Prostate gland (tissue), 2 donors: Measurements from ENCODE around the gene XIRP1.

Experiments used
- POLR2A ChIP-seq: fragments of 450-650 bp; IDR thresholded peaks from one replicate; pipeline ENCODE4 v1.6.1; 2016; ENCODE audit warnings: antibody characterized with exemption, mild to moderate bottlenecking
- POLR2AphosphoS5 ChIP-seq: sonication (generic); formaldehyde crosslinking; IDR thresholded peaks from one replicate; pipeline ENCODE4 v1.6.1; 2017; ENCODE audit warnings: antibody characterized with exemption
- TF ChIP-seq, protein P1 (sequence below), 4 experiments: fragments of 200-600 bp in 2 of 4; fragments of 450-650 bp in 2 of 4; sonication (generic) in 2 of 4; IDR thresholded peaks; 1 replicate in 3 of 4; 2 replicates in 1 of 4; pipeline ENCODE4 v1.5.1; 2016 to 2019; ENCODE audit warnings: antibody characterized with exemption in 4 of 4, mild to moderate bottlenecking in 2 of 4, moderate library complexity in 2 of 4

DNA sequence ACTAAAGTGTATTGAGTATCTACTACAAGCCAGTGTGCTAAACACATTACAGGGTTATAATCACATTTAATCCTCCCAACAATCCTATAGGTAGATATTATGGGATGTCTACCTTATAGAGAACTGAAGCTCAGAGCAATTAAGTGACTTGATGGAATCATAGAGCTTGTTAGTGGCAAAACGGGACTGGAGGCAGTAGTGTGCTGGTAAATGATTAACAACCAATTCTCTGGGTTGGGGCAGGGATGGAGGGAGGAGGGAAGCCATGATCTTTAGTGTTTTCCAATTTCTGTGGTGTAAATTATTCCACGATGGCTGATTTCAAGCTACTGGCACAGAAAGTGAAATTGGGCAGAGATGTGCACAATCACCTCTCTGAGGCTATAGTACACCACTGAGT, 20.5 kb downstream of the XIRP1 start:
- TF ChIP-seq, protein P1, sequence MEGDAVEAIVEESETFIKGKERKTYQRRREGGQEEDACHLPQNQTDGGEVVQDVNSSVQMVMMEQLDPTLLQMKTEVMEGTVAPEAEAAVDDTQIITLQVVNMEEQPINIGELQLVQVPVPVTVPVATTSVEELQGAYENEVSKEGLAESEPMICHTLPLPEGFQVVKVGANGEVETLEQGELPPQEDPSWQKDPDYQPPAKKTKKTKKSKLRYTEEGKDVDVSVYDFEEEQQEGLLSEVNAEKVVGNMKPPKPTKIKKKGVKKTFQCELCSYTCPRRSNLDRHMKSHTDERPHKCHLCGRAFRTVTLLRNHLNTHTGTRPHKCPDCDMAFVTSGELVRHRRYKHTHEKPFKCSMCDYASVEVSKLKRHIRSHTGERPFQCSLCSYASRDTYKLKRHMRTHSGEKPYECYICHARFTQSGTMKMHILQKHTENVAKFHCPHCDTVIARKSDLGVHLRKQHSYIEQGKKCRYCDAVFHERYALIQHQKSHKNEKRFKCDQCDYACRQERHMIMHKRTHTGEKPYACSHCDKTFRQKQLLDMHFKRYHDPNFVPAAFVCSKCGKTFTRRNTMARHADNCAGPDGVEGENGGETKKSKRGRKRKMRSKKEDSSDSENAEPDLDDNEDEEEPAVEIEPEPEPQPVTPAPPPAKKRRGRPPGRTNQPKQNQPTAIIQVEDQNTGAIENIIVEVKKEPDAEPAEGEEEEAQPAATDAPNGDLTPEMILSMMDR (IDR thresholded peaks at IDR 0.05) = no peak
- no peak for TF ChIP-seq POLR2A
- TF ChIP-seq POLR2AphosphoS5 = no peak
